Ishikawa (cell line): ENCODE data around the gene CCSER2.

Experiments
- CREB1 ChIP-seq: IDR thresholded peaks from 2 replicates; pipeline ENCODE4 v1.6.1; 2012; ENCODE audit warnings: low read depth
- EP300 ChIP-seq: IDR thresholded peaks from 2 replicates; pipeline ENCODE4 v1.6.1; 2012; ENCODE audit warnings: borderline replicate concordance
- NFIC ChIP-seq: IDR thresholded peaks from 2 replicates; pipeline ENCODE4 v1.6.1; 2012
- RAD21 ChIP-seq: IDR thresholded peaks from 2 replicates; pipeline ENCODE4 v1.6.1; 2012; ENCODE audit warnings: low read depth
- TAF1 ChIP-seq: IDR thresholded peaks from 2 replicates; pipeline ENCODE4 v1.6.1; 2012; ENCODE audit warnings: low read depth, mild to moderate bottlenecking
- TEAD4 ChIP-seq: IDR thresholded peaks from 2 replicates; pipeline ENCODE4 v1.6.1; 2012
- YY1 ChIP-seq: IDR thresholded peaks from 2 replicates; pipeline ENCODE4 v1.6.1; 2012; ENCODE audit warnings: low read depth
- TF ChIP-seq, protein P1 (sequence below): IDR thresholded peaks from 2 replicates; pipeline ENCODE4 v1.6.1; 2012
- TF ChIP-seq, protein P2 (sequence below): IDR thresholded peaks from 2 replicates; pipeline ENCODE4 v1.6.1; 2012

DNA sequence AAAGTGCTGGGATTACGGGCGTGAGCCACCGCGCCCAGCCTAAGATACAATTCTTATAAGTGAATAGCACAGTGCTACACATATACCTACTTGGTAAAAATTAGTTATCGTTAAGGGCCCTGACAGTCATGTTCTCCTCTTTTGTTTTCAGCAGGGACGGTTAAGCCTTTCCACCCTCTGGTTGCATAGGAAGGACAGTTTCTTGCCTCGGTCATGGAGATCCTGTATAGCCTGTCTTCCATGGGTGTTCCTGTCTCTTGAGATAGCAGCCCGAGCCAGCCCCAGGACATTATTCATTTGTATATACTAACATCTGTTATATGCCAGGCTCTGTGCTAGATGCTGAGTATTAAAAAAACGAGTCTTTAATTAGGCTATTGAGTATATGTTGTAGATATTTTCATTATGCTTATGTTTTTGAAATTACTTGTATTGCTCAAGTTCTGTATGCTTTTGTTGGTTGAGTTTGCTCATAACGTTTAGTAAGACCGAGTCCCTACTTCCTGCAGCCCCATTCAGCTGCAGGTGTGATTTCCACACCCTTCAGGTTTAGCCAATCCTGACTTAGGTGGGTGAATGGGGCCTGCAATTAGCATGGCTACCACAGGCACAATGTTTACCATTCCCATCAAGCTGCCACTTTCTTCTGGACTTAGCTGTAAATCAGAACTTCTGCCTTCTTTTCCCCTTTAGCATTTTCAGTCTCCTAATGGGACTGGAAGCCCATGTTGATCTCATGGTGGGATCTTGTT lies 24.8 kb downstream of the CCSER2 start:
- TF ChIP-seq TEAD4 (no peak), CREB1 (no peak), EP300 (no peak), NFIC (no peak), RAD21 (no peak), TAF1 (no peak), YY1 (no peak)
- TF ChIP-seq, protein P1, sequence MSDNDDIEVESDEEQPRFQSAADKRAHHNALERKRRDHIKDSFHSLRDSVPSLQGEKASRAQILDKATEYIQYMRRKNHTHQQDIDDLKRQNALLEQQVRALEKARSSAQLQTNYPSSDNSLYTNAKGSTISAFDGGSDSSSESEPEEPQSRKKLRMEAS: no peak
- TF ChIP-seq, protein P2, sequence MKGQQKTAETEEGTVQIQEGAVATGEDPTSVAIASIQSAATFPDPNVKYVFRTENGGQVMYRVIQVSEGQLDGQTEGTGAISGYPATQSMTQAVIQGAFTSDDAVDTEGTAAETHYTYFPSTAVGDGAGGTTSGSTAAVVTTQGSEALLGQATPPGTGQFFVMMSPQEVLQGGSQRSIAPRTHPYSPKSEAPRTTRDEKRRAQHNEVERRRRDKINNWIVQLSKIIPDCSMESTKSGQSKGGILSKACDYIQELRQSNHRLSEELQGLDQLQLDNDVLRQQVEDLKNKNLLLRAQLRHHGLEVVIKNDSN: no peak
